ENCODE measurements around the gene DLG3. TPM values are rescaled to one million over a fixed set of nuclear protein-coding genes. Genes with fewer than 3 reads are reported as not detected.
A peak's percentile ranks its signal among the peaks of the same experiment; 100 is the strongest.

Gene DLG3
- total and polyA plus RNA-seq, 4 donors, result 0.57 to 6.5 (median 1.7) TPM

- H3K27ac ChIP-seq (ENCODE audit: low read depth in 1 of 2, low read length in 2 of 2), result peak overlapping the region; percentile 65 to 83
- H3K36me3 ChIP-seq (ENCODE audit: control insufficient read depth in 4 of 4, insufficient read depth in 3 of 4, low read depth in 1 of 4, low read length in 3 of 4), result no peaks in the 10 kb centered on the region
- no peaks in the 10 kb centered on the region for H3K9me3 ChIP-seq (ENCODE audit: control insufficient read depth in 4 of 4, low read length in 3 of 4)
- H3K27me3 ChIP-seq (ENCODE audit: control insufficient read depth in 4 of 4, insufficient read depth in 4 of 4, low read length in 3 of 4), result no peaks in the 10 kb centered on the region
- peak overlapping the region; percentile 42 to 47 for H3K9ac ChIP-seq (ENCODE audit: low read depth in 1 of 2, low read length in 2 of 2)
- H3K4me1 ChIP-seq (ENCODE audit: control insufficient read depth in 4 of 4, insufficient read depth in 4 of 4, low read length in 3 of 4), result peaks cover 2 to 5% (median 3%) of the 10 kb centered on the region in 4 donors
- TF ChIP-seq ATF3 (IDR thresholded peaks at IDR 0.05) (no peak), YY1 (IDR thresholded peaks at IDR 0.05) (no peak), RAD21 (IDR thresholded peaks at IDR 0.05) (peak; percentile 64 to 74), FOXA1 (IDR thresholded peaks at IDR 0.05) (no peak), MAX (IDR thresholded peaks at IDR 0.05) (peak; percentile 54), REST (IDR thresholded peaks at IDR 0.05) (peak; percentile 28), TAF1 (conservative IDR thresholded peaks at IDR 0.05) (no peak), CTCF (IDR thresholded peaks at IDR 0.05; ENCODE audit: low read depth, low read length, missing input control) (peak; percentile 60), HNF4A (conservative IDR thresholded peaks at IDR 0.05) (peak; percentile 81 to 93), FOXA2 (IDR thresholded peaks at IDR 0.05) (no peak), EGR1 (IDR thresholded peaks at IDR 0.05; ENCODE audit: low read depth in 2 of 2) (no peak), ZBTB33 (IDR thresholded peaks at IDR 0.05) (no peak), GABPA (IDR thresholded peaks at IDR 0.05 in 1 of 2, conservative IDR thresholded peaks at IDR 0.05 in 1 of 2) (no peak), NR2F2 (IDR thresholded peaks at IDR 0.05) (no peak), RXRA (IDR thresholded peaks at IDR 0.05) (peak in 1 of 2 donors; percentile 47), SP1 (IDR thresholded peaks at IDR 0.05) (peak; percentile 69), JUND (IDR thresholded peaks at IDR 0.05) (no peak), HNF4G (IDR thresholded peaks at IDR 0.05) (peak; percentile 67)
- WGBS, result under 1% methylated on average over 37 of the region's 37 CpGs
- peak; percentile 69 for DNase-seq (ENCODE audit: low spot score)
- H3K4me3 ChIP-seq (ENCODE audit: low read depth in 1 of 3, low read length in 3 of 3), result peak overlapping the region; percentile 42 to 83 (median 67)
Observed at GRCh38 chrX:70433848-70434351, 10.7 kb upstream of the DLG3 start.
